Muscle of leg (tissue), 11 donors: Measurements from ENCODE around the gene PDE2A. TPM values are rescaled to one million over a fixed set of nuclear protein-coding genes. Genes with fewer than 3 reads are reported as not detected.

Experiments
- DNase-seq: peaks from one replicate; pipeline ENCODE4 v3.0.0; 2013
- H3K27ac ChIP-seq: one replicate; pipeline ENCODE4 v1.5.1; 2013; ENCODE audit warnings: mild to moderate bottlenecking, low read length, control low read depth
- H3K27me3 ChIP-seq: one replicate; pipeline ENCODE4 v1.6.1; 2013; ENCODE audit warnings: low read length; ENCODE audit not compliant: control insufficient read depth, insufficient read depth
- H3K36me3 ChIP-seq: one replicate; pipeline ENCODE4 v1.6.1; 2013; ENCODE audit warnings: low read length; ENCODE audit not compliant: control insufficient read depth, insufficient read depth
- H3K4me1 ChIP-seq: one replicate; pipeline ENCODE4 v1.6.1; 2013; ENCODE audit warnings: low read length; ENCODE audit not compliant: control insufficient read depth, insufficient read depth
- H3K4me3 ChIP-seq: one replicate; pipeline ENCODE4 v1.5.1; 2013; ENCODE audit warnings: low read length, control low read depth
- H3K9me3 ChIP-seq: replicated peaks from 2 replicates; pipeline ENCODE4 v1.6.1; 2013; ENCODE audit warnings: low read depth, low read length; ENCODE audit not compliant: control insufficient read depth
- WGBS: methylation state at CpG from one replicate; pipeline ENCODE4 v1.1.5; 2013; ENCODE audit warnings: missing lambda C conversion rate; ENCODE audit not compliant: insufficient coverage; 5-methylcytosine and 5-hydroxymethylcytosine counted together
- polyA plus RNA-seq, 8 donors: library from polyadenylated mRNA; unstranded; fragments of 120-200 nt; gene quantifications; one replicate each; pipeline versions ENCODE4 v1.2.1 to v1.2.3, GENCODE V29; 2013; ENCODE audit warnings: inconsistent platforms in 1 of 8, low replicate concordance in 1 of 8; ENCODE audit not compliant: insufficient read length in 8 of 8, insufficient read depth in 1 of 8
- total RNA-seq: library from RNA; stranded (reverse); fragments of 120-200 nt; gene quantifications from one replicate; pipeline ENCODE4 v1.2.4, GENCODE V29; 2013

Gene PDE2A
- total and polyA plus RNA-seq, 9 donors, result 10.7 to 18.2 (median 14.8) TPM

DNA sequence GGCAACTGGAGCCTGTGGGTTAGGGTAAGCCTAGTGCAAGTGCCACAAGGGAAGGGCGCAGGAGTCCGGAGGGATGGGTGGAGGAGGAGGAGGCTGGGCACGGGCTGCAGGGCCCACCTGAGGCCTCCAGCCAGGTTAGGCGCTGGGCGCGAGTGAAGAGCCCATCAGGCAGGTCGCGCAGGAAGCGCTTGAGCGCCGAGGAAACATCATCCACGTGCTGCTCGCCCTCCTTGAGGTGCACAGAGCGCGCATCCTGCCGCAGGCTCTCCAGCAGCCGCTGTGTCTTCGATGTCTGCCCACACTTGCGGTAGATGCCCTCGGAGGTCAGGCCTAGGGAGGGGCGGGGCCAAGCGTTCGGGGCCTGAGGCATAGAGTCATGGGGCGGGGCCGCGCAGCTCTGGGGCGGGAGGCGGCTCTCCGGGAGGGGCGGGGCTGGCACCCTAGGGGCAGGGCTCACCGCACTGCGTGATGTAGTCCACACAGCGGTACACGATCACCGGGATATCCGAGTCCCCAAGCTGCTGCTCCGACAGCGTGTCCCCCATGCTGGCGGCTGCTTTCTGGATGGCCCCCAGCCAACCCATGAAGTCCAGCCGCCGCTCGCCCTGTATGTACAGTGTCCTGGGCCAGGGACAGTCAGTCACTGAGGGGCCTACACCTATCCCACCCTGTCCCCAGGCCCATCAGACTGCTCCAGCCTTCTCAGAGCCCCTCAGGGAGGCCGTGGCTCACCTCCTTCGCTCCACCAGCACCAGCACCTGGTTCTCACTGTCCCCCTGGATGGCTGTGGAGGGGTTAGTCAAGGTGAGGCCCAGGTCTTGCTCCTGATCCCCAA lies 22.9 kb upstream of the PDE2A start:
- DNase-seq, result no peak
- WGBS, result 56% methylated on average over 37 of the region's 44 CpGs
- H3K36me3 ChIP-seq, result peaks cover 98% of the 10 kb centered on the region
- no peaks in the 10 kb centered on the region for H3K27me3 ChIP-seq
- no peaks in the 10 kb centered on the region for H3K9me3 ChIP-seq
- H3K4me1 ChIP-seq, result peaks cover 11% of the 10 kb centered on the region
- no peak overlapping the region for H3K27ac ChIP-seq
- no peak overlapping the region for H3K4me3 ChIP-seq

DNA sequence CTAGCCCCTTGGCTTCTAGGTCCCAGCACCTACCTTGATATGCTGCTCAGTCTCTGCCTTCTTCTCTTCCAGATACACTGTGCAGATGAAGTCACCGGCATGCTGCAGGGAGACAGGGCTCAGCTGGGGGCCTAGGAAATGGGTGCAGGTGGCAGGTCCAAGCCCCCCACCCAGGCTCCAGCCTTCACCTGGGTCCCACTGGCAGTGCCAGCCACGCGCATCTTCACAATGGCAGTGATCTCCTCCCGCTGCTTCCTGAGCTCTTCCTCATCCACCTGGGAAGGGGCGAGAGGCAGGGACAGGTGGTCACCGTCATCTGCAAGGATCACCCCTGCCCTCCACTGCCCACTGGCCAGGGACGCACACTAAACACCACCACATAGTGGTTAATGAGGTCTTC lies 21.1 kb upstream of the PDE2A start:
- Histone ChIP-seq H3K27me3 (no peaks in the 10 kb centered on the region), H3K27ac (no peak overlapping the region), H3K4me1 (peaks cover 2% of the 10 kb centered on the region), H3K9me3 (no peaks in the 10 kb centered on the region), H3K4me3 (no peak overlapping the region), H3K36me3 (peaks cover 93% of the 10 kb centered on the region)
- no peak for DNase-seq
- 95% methylated on average over 7 of the region's 7 CpGs for WGBS

DNA sequence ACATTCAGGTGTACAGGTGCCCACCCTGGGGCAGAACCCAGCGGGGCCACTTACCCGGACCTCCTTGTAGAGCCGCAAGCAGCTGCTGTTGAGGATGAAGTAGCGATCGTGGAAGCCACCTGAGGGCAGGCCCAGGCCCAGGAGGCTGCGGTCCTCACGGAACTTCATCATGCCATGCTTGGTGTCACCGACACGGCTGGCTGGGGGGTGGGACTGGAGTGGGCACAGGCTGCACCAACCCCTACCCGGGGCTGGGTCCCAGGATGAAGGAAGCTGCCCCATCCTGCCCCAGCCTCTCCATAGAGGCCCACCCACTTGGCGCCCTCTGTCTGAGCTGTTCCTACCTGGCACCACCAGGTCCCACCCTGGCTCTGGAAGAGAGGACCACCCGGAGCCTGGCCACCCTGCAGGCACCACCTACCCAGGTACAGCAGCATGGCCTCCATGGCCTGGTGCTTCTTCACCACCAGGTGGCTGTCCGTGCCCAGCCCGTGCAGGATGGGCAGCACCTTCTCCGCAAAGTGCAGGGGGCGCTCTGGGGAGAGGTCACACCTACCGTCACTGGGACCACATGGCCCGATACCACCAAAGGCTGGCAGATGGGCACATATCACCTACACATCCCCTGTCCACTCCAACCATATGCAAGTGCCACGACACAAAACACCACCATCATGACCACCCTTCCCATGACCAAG lies 19.2 kb upstream of the PDE2A start:
- H3K27ac ChIP-seq, result no peak overlapping the region
- peaks cover 2% of the 10 kb centered on the region for H3K4me1 ChIP-seq
- no peak for DNase-seq
- WGBS, result 93% methylated on average over 18 of the region's 19 CpGs
- H3K9me3 ChIP-seq, result no peaks in the 10 kb centered on the region
- no peak overlapping the region for H3K4me3 ChIP-seq
- H3K27me3 ChIP-seq, result no peaks in the 10 kb centered on the region
- peaks cover 91% of the 10 kb centered on the region for H3K36me3 ChIP-seq

DNA sequence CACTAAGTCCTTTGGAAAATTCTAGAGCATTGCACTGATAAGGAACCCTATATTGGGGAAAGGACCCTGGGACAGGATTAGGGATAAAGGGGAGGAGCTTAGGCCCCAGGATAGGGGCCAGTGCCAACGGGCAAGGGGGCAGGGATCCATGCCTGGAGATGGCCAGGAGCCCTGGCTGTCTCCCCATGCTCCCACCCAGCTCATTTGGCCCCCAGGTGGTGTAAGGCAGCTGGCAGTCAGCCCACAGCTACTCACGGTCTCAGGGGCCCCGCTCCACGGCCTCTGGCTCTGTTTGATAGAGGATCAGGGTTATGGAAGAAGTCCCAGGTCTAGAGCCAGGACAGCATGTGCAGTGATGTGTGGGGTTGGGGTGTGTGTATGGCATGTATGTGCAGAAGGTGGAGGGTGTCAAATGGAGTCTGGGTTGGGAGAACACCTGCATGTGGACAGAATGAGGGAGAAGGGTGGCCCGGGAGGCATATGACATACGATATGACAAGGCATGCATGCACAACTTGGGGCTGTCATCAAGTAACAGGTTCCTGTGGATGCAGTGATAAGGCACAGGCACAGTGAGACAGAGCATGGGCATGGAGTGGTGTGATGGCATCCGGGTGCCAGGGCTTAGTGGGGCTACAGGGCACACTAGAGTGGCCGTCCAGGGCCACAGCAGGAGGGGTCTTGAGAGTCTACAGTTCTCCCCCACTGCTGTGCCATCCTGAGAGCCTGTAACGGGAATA lies 18.4 kb upstream of the PDE2A start:
- Histone ChIP-seq H3K4me3 (no peak overlapping the region), H3K4me1 (peaks cover 2% of the 10 kb centered on the region), H3K9me3 (no peaks in the 10 kb centered on the region), H3K27ac (no peak overlapping the region), H3K36me3 (peaks cover 90% of the 10 kb centered on the region), H3K27me3 (no peaks in the 10 kb centered on the region)
- WGBS, result 74% methylated on average over 7 of the region's 9 CpGs
- no peak for DNase-seq

DNA sequence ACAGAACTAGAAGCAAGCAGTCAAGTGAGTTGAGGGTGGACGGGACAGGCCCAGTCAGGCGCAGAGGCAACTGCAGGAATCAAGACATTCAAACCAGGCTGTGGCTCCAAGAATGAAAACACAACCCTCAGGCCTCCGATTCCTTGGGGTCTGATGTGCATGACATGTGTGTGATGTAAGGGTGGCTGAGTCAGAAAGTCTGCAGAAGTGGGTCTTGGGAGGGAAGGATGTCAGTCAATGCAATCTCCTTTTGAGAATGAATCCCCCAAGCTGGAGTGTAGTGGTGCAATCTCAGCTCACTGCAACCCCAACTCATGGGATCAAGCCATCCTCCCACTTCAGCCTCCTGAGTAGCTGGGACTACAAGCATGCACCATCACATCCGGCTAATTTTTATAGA lies 15.9 kb upstream of the PDE2A start:
- no peak overlapping the region for H3K27ac ChIP-seq

DNA sequence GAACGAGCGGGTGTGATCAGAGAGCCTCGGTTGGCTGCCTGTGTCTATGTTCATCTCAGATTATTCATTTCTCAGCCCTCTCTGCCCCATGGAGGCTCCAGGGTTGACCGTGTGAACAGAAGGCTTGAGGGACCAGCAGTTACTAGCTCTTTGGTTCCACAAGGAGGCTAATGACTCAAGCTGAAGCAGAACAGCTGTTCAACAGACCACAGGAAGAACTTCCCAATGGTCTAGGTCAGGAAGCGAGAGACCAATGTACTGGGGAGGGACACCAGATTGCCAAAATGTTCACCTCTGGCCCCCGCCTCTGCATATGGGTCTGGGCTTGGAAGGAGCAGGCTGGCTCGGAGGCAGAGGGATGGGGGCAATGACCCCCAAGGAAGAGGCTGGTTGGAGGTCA lies 14.7 kb upstream of the PDE2A start:
- Histone ChIP-seq H3K27ac (no peak overlapping the region), H3K4me1 (peaks cover 30% of the 10 kb centered on the region)
- 89% methylated on average over 6 of the region's 7 CpGs for WGBS

More for the DNA sequence above, 15.9 kb upstream of the PDE2A start:
- Histone ChIP-seq H3K4me3 (no peak overlapping the region), H3K9me3 (no peaks in the 10 kb centered on the region), H3K27me3 (no peaks in the 10 kb centered on the region), H3K4me1 (peaks cover 19% of the 10 kb centered on the region), H3K36me3 (peaks cover 90% of the 10 kb centered on the region)
- DNase-seq, result no peak
- 89% methylated on average over 4 of the region's 4 CpGs for WGBS

DNA sequence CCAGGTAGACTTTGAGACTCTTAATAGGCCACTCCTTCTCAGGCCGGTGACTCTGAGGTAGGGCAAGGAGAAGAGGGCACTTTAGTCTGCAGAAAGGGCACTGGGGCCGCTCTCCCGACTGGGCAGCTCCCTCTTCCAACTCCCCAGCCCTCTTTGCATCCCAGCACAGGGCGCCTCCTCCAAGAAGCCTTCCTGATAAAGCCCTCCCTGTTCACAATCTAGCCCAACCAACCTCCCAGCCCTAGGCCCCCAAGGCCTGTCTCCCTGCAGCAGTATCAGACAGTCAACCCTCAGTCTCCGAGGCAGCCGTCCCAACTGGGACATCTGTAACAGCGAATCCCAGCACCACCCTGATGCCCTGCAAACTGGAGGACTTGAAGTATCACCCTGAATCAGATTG lies 14.3 kb upstream of the PDE2A start:
- Histone ChIP-seq H3K27me3 (no peaks in the 10 kb centered on the region), H3K27ac (no peak overlapping the region), H3K9me3 (no peaks in the 10 kb centered on the region), H3K4me3 (no peak overlapping the region), H3K36me3 (peaks cover 90% of the 10 kb centered on the region), H3K4me1 (peaks cover 30% of the 10 kb centered on the region)
- WGBS, result 88% methylated on average over 3 of the region's 7 CpGs
- no peak for DNase-seq

More for the DNA sequence above, 14.7 kb upstream of the PDE2A start:
- Histone ChIP-seq H3K27me3 (no peaks in the 10 kb centered on the region), H3K9me3 (no peaks in the 10 kb centered on the region), H3K36me3 (peaks cover 90% of the 10 kb centered on the region), H3K4me3 (no peak overlapping the region)
- no peak for DNase-seq

DNA sequence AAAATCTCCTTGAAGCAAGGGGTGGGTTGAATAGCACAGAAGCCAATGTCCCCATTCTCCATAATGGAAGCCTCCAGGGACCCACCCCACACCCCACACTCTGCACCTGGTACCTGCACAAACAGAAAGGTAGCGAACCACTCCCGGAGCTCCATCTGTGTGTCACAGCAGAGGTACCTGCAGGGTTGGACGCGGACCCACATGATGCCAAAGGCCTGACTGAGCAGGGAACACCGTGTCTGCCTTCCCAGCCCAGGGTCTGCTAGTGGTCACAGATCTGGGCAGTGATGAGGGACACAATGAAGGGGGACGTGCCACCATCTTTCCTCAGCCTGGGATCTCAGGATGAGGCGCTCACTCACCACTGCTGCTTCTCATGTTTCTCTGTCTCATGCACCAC lies 13.1 kb upstream of the PDE2A start:
- H3K9me3 ChIP-seq, result no peaks in the 10 kb centered on the region
- no peaks in the 10 kb centered on the region for H3K27me3 ChIP-seq
- H3K4me3 ChIP-seq, result no peak overlapping the region
- WGBS, result 67% methylated on average over 1 of the region's 7 CpGs
- peaks cover 30% of the 10 kb centered on the region for H3K4me1 ChIP-seq
- H3K27ac ChIP-seq, result no peak overlapping the region
- no peak for DNase-seq
- peaks cover 82% of the 10 kb centered on the region for H3K36me3 ChIP-seq

DNA sequence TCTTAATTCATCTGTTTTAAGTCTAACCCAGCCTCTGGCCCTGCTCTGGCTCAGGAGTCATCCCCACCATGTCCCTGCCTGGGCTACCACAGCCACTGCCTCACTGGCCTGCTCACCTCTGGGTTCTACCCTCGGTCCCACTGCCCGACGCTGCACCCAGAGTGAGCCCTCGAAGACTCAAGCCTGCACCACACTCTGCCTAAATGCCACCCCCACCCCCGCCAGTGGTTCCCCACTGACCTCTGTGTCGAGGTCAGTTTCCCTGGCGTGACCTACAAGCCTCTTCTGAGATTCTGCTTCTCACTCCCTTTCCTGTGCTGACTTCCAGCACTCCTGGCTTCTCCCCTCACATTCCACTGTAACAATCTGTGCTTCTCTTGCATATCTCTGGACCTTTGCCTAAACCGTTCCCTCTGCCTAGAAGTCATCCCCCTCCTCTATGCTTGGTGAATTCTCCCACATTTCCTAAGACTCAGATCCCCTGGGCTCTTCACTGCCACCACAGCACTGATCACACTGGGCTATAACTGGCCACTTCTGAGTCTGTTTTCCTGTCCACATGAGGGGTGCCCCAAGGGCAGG lies 12.5 kb upstream of the PDE2A start:
- Histone ChIP-seq H3K36me3 (peaks cover 77% of the 10 kb centered on the region), H3K4me1 (peaks cover 30% of the 10 kb centered on the region), H3K27ac (no peak overlapping the region), H3K9me3 (no peaks in the 10 kb centered on the region), H3K4me3 (no peak overlapping the region), H3K27me3 (no peaks in the 10 kb centered on the region)
- WGBS, result 56% methylated on average over 8 of the region's 8 CpGs
- DNase-seq, result peak; percentile 63
